Inflammatory macrophage treated with lipopolysaccharide for 4 hours (primary cell): ENCODE measurements around the gene XRCC4.
A peak's percentile ranks its signal among the peaks of the same experiment; 100 is the strongest.
"Not testable (repeated sequence)": the region's sequence is repeated elsewhere in the genome, so short reads cannot be mapped to it uniquely, and the experiment has no call there.

Experiments
- DNase-seq: peaks from one replicate; pipeline ENCODE4 v3.0.0-alpha.2; 2020

The XRCC4 gene

DNA sequence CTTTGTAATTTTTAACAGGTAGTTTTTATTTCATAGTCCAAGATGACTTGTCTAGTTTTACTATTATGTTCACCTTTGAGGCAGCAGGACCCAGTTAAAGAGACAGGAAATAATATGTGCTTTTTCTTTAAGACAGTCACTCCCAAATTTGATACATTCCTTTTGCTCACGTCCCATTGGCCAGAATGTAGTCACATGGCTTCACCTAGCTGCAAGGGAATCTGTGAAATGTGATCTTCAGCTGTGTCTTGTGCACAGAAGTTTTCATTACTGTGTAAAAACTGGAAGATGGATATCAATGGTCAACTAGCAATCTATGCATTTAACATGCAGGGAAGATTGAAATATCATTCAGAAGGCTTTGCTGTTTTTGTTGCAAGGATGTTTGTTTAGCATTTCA is 41.1 kb downstream of the XRCC4 start:
- no peak for DNase-seq

DNA sequence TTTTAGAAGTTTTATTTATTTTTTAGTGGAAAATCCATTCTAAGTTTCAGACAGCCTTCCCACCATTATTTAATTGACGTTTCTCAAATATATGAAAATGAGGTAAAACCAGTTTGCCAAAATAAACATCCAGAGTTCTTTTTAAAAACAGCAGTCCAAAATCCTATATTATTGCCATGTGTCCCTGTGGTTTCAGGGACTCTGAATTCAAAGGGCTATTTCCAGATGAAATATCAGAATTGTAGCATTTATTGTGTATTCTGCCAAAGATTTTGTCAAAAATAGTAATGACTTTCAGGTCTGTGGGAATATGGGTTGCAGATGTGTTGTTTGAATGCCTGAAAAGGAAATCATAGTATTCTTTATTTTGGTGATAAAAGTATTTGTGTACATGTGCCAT is 41.6 kb downstream of the XRCC4 start:
- DNase-seq = no peak

- DNase-seq = no peak
Observed at GRCh38 chr5:83124593-83124992, 47.2 kb downstream of the XRCC4 start.

DNA sequence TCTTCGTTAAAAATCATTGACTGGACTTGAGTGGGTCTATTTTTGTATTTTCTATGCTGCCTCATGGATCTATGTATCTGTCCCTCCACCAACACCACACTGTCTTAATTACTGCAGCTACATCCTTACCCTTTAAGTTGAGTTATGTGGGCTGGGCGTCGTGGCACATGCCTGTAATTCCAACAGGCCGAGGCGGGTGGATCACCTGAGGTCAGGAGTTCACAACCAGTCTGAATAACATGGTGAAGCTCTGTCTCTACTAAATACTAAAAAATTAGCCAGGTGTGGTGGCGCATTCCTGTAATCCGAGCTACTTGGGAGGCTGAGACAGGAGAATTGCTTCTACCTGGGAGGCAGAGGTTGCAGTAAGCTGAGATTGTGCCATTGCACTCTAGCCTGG is 48.2 kb downstream of the XRCC4 start:
- DNase-seq = no peak

- no peak for DNase-seq
Observed at GRCh38 chr5:83126501-83126900, 49.2 kb downstream of the XRCC4 start.

DNA sequence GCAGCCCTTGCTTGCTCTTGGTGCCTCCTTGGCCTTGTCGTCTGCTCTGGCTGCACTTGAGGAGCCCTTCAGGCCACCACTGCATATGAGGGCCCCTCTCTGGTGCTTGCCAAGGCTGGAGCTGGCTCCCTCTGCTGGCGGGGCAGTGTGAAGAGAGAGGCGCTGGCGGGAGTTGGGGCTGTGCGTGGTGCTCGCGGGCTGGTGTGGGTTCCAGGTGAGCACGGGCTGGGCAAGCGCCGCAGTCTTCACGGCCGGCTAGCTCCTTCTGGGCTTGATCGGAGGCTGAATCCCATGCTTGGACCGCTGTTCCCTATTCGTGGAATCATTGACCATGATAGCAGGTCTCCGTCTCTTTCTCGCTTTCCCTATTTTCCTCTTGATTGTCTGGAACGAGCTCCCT is 56.5 kb downstream of the XRCC4 start:
- DNase-seq = no peak

- no peak for DNase-seq
Observed at GRCh38 chr5:83142526-83142925, 65.2 kb downstream of the XRCC4 start.

DNA sequence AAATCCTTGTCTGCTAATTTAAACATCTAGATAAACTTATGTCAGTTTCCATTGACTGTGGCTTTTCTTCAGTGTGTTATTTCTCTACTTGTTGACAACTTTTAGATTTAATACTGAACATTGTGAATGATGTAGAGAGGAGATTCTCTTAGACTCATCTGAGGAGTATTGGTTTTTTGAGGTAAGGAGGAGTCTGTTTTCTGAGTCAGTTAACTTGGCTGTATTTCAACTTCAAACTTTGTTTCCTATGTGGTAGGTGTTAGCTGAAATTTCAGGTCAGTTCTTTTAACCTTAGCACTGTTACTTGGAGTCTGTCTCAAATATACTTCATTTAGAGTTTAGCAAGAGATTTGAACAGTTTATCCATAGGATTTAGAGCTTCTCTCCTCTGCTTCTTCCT is 67.9 kb downstream of the XRCC4 start:
- no peak for DNase-seq

DNA sequence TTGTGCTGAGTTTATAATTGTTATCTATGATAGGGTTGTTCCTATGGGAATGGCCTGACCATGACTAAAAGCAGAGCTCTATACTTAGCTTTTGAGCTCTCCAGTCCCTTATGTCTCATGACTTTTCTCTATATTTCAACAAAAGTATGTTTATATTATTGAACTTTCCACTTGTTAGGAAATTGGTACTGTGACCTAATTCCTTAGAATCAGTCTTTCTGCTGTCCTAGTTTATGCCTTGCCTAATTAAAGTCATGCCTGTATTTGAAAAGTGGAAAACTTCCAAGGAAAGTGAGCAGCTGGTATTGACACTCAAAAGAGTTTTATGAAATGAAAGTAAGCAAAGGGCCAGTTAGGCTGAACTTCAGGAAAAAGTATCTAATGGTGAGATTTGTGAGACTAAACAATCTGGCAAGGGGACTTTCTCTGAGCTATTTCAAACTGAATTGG is 68.6 kb downstream of the XRCC4 start:
- DNase-seq = no peak

- no peak for DNase-seq
Observed at GRCh38 chr5:83146441-83146840, 69.1 kb downstream of the XRCC4 start.

- no peak for DNase-seq
Observed at GRCh38 chr5:83147593-83147992, 70.2 kb downstream of the XRCC4 start.

GRCh38 chr5:83148370-83148769 is 71.0 kb downstream of the XRCC4 start:
- DNase-seq = no peak

DNA sequence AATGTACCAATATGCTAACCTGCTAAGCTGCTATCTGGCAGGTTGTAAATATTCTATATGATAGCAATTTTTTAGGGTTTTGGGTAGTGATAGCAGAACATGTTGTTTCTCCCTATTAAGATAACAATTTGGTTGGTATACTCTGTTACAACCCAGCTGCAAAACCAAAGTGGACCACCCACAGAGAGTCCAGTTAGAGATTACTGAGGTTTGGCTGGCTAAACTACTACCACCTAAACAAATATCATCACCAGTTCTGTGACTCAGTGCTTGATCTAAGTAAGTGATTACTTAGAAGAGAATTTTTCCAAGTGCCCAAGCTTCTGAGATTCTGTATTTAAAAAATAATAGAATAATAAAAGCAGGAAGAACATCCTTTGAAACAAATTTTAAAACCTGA is 72.3 kb downstream of the XRCC4 start:
- DNase-seq = no peak

GRCh38 chr5:83151821-83152220 is 74.5 kb downstream of the XRCC4 start:
- no peak for DNase-seq

- not testable (repeated sequence) for DNase-seq
Observed at GRCh38 chr5:83152996-83153395, 75.6 kb downstream of the XRCC4 start.

DNA sequence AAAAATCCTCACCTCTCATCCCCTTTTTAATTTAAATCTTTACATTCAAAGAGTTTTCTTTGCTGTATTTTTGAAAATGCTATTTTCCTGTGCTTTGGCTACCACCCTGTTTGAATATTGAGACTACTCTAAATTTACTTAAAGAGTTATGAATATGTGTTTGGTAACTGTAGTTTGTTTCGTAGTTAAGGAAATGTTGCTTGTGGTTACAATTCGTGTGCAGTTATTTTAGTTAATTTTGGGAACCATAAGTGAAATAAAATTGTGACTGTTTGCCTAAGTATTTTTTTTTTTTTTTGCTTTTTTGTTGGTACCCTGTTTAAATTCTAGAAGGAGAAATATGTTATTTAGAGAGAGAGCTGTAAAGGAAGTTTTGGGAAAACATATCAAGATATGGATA is 78.7 kb downstream of the XRCC4 start:
- peak; percentile 12 for DNase-seq

- no peak for DNase-seq
Observed at GRCh38 chr5:83157163-83157562, 79.8 kb downstream of the XRCC4 start.

DNA sequence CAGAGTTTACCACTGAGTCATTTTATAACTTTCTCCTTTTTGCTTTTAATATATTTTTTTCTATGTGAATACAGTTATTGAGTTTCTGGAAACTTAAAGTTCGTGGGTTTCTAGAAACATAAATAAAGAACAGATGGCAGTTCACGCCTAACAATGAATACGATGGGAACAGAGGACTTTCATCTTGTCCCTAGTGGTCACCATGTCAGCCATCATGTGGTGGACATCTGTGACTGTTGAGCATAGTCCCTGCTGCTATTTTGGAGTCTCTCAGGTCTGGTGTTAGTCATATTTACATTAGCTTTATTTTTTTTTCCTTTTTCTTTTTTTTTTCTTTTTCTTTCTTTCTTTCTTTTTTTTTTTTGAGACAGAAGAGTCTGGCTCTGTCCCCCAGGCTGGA is 85.3 kb downstream of the XRCC4 start:
- DNase-seq = no peak

DNA sequence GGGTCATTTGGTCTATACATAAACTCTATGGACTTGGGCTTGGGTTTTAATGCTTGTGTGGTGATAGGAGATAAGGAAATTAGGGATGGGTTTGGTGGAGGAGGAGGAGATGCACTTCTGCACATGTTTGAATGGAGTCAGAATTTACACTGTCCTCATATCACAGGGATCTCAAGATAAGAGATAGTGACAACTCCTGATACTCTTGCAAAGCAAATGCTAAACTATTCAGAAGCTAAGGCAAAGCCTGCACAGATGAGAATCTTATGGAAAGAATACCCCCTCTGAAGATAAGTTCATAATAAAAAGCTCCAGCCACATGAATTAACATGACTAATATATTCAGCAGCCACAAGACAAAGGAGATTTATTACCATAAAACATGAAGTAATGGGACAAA is 90.2 kb downstream of the XRCC4 start:
- DNase-seq = no peak

- DNase-seq = no peak
Observed at GRCh38 chr5:83169571-83170337, 92.4 kb downstream of the XRCC4 start.

DNA sequence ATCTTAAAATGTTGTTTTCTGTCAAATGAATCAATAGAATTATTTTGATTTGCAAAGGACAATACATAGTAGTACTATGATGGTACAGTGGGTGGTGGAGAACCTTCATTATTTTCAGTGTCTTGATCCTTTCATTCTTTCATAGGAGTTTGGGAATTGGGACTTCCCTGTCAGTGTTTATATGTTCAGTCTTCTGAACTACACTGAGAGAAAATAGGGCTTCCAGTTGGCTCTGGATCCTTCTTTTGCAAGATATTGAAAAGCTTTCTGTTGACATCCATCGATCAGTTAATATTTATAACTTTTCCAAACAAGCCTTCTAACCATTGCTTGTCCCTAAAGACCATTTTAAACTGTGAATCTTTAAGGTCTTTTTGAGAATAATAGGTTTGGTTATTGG is 94.7 kb downstream of the XRCC4 start:
- DNase-seq = no peak

- peak; percentile 60 for DNase-seq
Observed at GRCh38 chr5:83172655-83173054, 95.3 kb downstream of the XRCC4 start.

DNA sequence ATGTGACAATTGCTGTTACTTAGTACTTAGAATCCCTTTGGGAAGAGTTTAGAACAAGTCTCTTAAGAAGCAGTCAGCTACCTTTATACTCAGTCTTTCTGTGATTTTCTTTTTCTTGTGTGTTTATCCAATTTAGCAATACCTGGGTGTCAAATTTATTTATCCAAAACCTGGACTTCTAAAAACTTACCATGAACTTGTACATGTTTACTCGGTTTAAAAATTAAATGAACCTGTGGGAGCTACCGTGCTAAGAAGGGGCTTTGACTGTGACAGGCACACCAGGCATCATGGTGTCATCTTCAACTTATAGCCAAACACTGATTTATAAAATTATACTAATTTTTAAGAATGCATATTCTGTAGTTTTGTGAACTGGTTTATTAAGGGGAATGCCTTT is 96.5 kb downstream of the XRCC4 start:
- DNase-seq = no peak

- DNase-seq = no peak
Observed at GRCh38 chr5:83177803-83178202, 100.5 kb downstream of the XRCC4 start.

GRCh38 chr5:83179966-83180365 is 102.6 kb downstream of the XRCC4 start:
- no peak for DNase-seq
